Islet precursor cell (in vitro differentiated cells): ENCODE measurements around the gene ATRNL1.

ENCODE experiments used
- DNase-seq: peaks from one replicate; pipeline ENCODE4 v3.0.0-alpha.2; 2018

Gene ATRNL1

DNA sequence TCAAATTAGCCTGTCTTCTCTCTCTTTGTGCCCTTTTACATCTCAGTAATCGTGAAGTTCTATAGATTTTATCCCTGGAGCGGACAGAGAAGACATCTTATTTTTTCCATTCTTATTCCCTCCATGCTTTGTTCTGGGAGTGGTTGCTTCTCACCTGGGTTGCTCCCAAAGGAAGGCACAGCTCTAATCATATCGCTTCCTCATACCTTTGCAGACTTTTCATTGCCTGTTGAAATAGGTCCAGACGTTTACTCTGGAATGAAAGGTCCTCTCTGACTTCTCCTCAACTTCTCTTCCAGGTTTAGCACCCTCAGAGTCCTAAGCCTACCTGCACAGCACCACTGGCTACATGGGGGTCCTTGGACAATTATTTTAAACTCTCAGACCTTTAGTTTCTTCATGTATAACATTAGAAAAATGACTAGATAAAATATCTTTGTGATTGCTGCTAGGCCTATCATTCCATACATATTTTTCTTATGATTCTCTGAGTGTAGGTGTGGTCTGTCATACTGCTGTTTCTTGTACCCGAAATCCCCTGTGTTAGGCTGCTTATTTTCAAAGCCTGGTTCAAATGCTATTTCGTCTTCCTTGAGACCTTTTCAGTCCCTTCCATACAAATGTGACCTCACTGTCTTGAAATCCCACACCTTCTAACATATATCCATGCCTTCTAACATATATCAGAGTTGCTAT is 761.7 kb downstream of the ATRNL1 start:
- DNase-seq, result no peak

DNA sequence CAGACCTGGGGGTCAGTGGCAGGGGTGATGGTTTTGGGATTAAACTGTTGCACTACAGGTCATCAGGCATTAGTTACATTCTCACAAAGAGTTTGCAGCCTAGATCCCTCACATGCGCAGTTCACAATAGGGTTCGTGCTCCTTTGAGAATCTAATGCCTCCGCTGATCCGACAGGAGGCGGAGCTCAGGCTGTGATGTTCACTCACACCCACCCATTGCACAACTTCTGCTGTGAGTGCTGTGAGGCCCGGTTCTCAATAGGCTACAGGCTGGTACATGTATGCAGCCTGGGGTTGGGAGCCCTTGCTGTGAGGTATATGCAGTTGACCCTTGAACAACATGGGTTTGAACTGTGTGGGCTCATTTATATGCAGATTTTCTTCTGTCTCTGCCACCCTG is 763.4 kb downstream of the ATRNL1 start:
- no peak for DNase-seq

DNA sequence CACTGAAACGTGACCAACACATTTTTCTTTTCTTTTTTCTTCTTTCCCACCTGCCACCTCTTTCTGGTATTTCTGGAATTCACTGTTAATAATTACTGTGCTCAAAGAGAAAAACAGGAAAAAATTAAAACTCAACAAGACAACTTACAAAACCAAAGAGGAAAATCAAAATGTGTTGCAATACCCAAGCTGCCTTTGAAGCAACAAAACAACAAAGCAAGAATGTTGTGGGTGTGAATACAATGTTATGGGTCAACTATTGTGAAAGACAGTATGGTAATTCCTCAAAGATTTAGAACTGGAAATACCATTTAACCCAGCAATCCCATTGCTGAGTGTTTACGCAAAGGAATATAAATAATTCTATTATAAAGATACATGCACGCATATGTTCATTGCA is 764.7 kb downstream of the ATRNL1 start:
- no peak for DNase-seq

DNA sequence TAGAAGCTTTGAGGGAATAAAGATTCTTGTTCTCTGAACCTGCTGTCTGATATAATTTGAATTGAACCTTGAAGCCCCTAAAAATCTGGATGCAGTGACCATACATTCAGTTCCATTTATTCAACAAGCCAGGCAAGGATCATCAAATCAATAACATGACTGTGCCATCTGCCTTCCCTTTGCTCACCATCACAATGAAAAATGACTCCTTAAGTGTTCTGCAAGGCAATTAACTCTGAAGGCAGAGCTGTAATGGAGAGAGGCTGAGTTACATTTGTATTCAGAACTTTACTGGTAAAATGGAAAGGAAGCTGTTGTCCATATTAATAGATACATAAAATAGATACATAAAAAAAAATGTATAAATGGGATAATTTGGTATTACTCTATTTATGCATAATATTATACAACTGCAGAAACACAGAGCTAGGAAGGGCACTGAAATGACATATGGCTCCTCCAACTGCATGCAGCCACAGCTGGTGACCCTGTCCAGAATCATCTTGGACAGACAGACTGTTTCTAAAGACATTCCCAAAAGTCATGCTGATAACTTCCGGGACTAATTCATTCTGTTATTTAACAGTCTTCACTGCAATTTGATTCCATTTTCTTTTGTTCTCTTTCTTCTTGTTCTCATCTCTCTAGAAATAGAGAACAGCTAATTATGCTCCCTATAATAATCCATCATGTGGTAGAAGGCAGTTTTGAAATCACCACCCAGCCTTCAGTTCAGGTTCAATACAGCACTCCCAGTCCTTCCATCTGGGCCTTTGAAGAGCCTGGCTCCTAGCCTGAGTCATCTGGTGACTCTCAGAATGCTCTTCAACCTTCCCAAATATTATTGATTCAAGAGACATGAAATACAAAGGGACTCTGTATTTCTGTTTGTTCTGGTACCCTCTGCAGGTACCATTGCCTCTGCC is 767.3 kb downstream of the ATRNL1 start:
- DNase-seq, result no peak

DNA sequence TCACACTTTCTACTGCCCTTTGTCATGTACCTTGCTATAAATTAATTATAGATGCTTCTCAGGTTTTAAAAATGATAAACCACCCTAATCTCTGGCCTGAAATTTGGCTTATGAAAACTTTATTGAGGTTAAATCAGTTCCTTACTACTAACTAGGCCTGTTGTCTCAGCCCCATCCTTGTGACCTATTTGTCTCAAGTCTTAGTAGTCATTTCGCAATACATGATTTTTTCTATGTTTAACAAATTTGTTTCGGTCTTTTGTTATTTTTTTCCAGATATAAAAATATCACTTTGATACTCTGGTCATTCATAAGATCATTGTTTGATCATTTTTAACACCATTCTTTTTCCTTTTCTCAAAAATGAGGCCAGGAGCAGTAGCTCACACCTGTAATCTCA is 768.3 kb downstream of the ATRNL1 start:
- no peak for DNase-seq

DNA sequence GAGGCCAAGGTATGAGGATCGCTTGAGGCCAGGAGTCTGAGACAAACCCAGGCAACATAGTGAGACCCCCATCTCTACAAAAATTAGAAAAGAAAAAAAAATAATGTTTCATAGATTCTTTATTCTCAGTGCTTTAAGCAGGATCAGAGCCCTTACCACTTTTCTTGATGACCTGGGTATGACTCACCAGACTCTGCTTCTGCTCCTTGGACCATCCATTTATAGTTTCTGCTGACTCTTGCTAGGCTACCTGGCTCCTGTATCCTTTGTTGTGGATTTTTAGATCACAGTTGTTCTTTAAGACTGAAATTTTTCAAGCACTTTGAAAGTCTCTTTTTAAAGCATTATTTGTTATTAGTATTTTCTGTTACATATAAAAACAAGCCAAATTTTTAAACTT is 768.7 kb downstream of the ATRNL1 start:
- DNase-seq, result no peak

DNA sequence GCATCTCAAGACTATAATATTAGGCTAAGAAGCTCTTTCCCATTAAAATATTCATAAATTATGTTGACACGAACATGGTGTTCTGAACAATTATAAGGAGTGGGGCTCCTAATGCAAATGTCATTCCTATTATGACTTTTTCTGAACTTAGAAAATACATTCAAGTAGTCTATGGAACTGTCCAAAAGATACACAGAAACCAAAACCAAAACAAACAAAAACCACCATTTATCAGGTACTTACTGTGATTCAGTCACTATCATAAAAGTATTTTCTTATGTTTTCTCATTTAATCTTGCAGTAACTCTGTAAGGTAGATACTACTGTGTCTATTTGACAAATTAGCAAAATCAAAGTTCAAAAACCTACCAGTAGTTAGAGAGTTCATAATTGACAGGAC is 773.0 kb downstream of the ATRNL1 start:
- DNase-seq, result no peak

DNA sequence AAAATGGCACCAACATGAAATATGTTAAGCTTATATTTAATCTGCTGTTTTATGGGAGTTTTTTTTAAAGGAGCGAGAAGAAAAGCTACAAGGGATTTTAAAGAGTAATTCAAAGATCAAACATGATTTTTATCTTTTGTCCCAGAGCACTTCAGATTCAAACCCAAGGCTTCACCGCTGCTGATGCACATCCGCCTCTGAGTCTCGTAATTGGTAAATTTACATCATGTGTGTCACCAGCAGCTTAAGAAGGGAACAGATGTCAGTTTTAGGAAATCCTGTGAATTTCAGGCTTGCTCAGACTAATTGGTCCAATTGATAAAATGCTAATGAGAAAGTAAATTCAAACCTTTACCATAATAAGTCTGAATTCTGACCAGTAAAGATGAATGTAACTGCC is 773.5 kb downstream of the ATRNL1 start:
- DNase-seq, result no peak

DNA sequence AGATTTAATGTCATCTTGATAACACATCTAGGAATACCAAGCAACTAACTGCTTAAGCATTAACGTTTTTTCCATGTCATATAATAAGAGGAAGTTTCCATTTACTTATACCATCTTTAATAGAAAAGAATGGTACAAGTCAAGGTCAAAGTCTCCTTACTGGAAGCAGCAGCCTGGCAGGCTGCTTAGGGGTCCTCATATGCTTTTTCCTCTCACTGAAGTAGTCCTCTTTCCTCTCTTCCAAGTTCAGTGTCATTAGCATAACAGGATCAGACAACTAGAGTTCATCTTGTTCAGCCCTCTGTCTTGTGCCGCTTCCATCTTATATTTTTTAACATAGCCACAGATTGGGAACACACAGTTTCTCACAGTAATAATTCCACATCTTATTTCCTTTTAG is 774.1 kb downstream of the ATRNL1 start:
- DNase-seq, result no peak

DNA sequence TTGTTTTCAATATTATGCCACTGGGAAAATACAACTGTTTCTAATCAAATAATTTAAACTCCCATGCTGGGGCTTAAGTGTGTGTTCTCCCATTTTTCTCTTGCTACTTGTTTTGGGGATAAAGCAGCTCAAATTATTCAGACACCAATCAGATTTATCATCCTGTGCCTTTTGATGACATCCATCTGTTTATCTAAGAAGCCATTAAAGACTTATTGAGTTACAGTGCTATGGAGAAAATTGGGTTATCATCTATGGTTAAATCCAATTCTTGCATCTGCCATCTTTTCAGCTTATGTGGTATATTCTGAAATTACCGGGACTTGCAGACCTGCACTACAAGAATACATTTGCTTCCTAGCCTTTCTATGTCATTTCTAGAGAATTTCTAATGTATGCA is 778.7 kb downstream of the ATRNL1 start:
- no peak for DNase-seq

DNA sequence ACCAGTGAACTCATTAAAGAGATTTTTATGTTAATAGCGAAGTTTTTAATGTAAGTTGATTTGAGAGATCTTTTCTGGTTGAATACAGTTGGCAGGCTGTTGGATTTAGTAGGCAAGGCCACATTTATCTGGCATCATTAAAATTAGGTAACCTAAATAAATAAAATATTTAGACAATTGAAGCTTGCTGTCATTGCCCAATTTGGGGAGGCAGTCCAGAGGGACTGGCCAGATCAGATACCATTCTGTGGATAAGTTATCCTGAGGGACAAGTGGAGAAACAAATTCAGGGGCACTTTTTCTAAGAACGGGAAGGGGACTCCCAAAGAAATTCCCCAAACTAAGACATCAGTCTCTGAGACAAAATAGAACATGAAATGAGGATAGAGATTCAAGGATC is 782.0 kb downstream of the ATRNL1 start:
- no peak for DNase-seq

DNA sequence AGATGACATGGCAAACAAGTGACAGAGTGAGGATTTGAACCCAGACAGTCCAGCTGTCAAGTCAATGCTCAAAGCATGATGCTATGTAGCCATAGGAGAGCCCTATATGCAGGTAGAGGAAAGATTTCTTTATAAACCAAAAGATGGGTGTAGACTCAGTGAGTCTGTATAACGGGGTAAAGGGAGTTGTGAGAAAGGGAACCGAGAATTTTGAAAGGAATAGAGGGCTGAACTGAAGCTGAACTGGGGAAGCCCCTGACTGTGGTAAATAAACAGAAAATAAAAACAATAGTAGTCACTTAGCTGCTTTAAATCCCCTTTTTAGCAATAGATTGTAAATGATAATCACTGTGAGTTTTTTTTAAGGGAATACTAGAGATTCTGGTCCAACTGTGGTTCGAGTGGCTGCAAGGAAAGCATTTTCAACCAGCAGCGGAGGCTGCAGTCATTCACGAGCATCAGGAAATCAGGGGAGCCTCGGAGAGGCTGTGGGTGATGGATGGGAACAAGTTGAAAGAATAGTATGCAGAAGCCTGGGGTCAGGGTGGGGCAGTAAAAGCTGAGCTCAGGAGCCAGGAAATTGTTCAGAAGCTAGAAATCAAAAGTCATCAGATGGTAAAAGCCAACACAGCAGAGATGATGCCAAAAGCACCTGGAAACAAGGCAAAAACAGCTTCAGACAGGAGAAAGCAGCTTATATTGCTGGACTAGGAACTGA is 786.4 kb downstream of the ATRNL1 start:
- DNase-seq, result no peak

DNA sequence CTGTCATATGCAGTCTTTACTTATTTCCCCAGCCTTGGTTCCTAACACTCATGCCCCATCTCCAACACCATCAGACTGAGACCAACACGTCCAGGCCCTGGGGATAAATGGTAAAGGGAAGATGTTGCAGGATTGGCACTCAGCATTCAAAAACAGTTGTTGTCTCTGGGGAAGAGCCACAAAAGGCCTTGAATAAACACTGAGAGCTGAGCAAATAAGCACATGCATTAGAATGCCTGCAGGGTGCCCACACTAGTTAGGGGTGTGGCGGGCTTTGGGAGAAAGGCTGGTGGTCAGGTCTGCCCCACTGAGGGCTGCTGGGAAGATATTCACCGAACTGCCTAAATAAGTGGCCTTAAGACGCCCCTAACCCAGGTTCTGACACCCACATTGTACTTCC is 788.9 kb downstream of the ATRNL1 start:
- DNase-seq, result no peak

DNA sequence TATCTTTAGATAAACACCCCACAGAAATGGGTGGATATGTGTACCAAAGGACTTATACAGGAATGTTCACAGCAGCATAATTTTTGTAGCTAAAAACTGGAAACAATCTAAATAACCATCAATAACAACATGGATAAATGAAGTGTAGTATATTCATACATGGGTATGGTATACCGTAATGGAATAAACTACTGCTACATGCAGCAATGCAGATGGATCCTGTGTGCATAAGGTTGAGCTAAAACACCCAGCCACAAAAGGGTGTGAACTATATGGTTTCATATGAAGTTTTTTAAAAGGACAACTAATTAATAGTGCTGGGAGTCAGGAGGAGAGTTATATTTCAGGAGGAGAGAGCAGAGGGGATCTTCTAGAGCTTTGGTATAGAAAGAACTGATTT is 790.2 kb downstream of the ATRNL1 start:
- no peak for DNase-seq

DNA sequence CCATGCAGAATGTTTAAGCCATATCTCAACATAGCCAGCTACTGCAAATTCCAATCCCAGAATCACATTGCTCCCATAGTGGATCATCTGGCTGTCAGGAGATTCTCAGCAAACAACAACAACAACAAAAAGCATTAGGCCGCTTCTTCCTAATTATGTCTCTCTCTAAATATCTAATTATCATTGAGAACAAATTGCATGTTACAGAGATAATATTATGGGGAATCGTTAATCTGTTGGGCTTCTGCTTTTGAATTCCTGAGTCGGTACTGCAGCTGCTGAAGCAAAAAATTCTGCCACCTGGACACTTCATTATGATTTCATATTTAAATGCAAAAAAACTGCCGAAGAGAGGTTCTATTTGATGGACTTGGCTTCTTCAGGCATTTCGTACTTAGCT is 791.2 kb downstream of the ATRNL1 start:
- DNase-seq, result no peak

DNA sequence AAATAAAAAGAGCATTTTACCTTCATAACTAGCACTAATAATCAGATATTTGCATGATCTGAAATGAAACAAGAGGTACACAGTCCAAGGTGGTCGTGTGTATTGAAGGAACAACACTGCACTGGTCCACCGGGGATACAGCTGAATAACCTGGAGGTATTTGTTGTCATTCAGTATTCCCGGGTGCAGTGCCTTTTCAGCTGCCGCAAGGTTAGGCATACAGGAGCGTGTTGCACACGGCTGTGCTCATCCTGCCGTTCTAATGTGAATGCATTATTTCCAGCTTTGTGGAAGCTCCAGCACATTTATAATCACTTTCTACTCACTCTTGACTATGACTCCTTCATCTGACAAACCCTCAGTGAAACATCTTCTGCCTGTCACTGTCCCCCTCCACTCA is 802.0 kb downstream of the ATRNL1 start:
- no peak for DNase-seq

DNA sequence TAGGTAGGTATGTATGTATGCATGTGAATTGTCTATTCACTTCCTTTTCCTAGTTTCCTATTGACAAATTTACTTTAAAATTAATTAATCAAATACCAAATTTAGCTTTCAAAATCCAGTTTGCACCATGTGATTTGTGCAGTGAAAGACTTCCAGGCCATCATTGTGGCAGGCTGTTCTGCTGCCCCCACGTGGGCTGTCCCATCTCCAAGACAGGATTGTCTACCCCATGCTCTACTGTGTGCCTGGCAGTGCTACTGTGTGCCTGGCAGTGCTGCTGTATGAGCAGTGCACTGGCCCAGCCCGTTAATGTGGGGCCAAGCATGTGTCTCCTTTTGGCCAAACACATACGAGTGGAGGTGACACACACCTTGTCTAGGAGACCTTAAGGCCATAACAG is 805.1 kb downstream of the ATRNL1 start:
- no peak for DNase-seq

DNA sequence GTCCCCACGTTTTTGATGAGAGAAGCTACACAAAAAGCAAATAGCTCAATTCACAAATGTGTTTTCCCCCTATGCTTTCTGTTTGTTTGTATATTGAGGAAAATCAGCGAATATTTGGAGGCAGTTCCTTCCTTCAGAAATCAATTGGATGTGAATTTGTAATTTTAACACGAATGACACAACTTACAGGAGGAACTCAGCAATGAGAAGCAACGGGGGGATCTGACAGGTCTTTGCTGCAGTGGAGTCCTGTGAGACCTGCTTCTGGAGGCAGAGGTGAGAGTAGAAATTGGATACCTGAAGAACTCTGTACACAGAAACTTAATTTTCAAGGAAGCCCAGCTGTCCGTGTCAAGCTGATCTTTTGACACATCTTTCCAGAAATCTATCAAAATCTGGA is 809.4 kb downstream of the ATRNL1 start:
- no peak for DNase-seq

DNA sequence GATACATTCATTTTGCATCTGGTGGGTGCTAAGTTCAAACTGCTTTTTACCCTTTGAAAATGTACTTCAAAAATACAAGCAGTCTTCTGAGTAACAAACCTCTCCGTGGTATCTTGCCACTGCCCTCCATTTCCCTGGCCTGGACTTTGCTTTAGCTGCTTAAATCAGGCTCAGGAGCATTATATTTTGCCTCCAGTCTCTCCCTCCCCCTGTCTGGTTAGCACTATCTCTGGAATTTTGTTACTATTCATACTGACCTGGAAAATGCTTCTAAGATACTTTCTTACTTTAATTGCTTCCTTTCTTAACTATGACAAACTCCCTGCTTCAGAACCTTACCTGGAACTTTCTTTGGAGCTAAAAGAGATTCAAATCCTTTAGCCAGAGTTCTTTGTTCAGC is 810.0 kb downstream of the ATRNL1 start:
- no peak for DNase-seq

DNA sequence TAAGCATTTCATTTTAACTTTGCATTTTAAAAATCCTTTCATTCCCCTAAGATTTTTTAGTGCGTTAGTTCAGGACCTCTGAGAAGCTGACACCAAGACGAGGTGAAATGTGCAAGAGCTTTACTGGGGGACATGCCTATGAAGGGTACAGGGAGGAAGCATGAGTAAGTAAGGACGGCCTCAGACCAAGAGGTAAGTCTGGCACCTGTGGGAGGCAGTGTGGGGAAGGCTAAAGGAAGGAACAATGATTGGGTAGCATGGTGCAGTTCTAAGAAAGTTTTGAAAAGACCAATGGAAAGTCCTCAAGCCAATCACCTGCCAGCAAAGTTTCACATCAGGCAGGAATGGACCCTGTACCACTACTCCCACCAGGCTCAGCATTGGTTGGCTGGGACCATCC is 810.7 kb downstream of the ATRNL1 start:
- no peak for DNase-seq

DNA sequence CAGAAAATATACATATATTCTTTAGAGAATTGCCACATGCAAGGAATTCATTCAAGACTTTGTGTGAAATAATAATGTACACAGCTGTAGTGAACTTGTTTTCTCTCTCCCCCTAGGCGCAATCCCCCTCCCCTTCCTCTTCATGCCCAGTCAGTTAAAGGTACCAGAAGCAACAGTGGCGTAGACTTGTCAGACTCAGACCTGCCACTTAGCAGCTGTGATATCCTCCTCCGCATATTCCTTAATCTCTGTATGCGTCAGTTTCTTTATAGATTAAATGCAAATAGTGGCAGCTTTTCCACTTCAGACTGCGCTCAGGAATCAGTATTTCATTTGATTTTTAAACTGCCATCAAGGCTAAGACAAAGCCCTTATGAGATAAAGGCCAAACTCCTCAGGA is 815.9 kb downstream of the ATRNL1 start:
- DNase-seq, result no peak

DNA sequence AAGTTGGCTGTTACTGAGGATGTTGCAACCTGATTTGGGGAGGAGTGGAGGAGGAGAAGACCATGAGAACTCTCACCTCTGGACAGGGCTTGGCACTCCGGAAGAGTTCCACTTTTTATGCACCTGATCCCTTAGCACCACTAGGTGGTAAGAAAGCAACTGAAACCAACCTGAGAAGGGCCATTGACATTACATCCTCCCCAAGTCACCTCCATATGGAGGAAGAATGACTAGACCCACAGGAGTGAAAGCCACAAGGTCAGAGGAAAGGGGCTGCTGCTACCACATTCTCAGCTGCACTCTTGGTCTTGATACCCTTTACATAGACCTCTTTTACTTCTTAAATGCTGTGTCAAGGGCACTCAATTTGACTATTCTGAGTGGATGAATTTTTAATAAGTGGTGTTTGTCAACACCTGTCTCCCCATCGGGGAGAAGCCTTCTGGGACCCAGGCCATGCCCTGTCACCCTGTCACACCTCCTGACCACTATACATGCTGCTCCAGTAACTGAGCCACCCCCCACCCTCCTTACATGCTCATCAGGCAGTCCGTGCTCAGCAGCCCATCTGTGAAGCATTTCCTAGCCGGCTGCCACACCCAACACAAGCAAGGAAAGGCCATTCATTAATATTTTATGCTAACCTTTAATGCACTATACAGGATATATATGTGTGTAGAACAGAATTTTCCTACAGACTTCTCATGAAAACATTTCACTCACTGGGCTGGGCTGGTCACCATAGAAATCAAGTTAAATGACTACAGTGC is 817.0 kb downstream of the ATRNL1 start:
- no peak for DNase-seq

DNA sequence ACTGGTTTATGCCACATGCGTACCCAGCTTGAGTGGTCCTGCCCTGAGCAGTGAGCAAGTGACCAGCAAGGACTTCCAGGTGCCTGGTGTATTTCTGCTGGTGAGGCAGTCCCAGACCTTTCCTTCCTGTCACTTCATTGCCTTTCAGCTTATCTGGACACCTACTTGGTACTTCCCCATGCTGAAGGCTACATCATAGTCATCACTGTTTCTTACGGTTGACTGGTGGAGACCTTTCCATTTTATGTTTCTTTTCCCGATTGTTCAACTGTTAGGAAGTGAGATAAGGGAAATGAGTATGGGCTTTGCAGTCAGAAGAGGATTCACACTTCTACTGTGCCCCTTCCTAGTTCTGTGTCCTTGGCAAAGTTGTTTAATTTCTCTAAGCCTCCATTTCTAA is 821.3 kb downstream of the ATRNL1 start:
- DNase-seq, result no peak
